Hepatocyte (in vitro differentiated cells): ENCODE measurements around the gene LYPD4. TPM values are rescaled to one million over a fixed set of nuclear protein-coding genes. Genes with fewer than 3 reads are reported as not detected.

ENCODE experiments used
- DNase-seq: peaks from one replicate; pipeline ENCODE4 v3.0.0-alpha.2; 2016; ENCODE audit warnings: low spot score
- H2AFZ ChIP-seq: fragments of 200-600 bp; sonication (generic); 2 replicates; pipeline ENCODE4 v1.6.0; 2016; ENCODE audit warnings: antibody characterized with exemption, mild to moderate bottlenecking
- H3K27ac ChIP-seq: fragments of 200-600 bp; sonication (generic); 2 replicates; pipeline ENCODE4 v1.5.1; 2016; ENCODE audit warnings: mild to moderate bottlenecking
- H3K27me3 ChIP-seq: fragments of 200-600 bp; sonication (generic); 2 replicates; pipeline ENCODE4 v1.6.1; 2016
- H3K36me3 ChIP-seq: fragments of 200-600 bp; sonication (generic); replicated peaks from 2 replicates; pipeline ENCODE4 v1.5.1; 2016; ENCODE audit warnings: low read depth; ENCODE audit not compliant: insufficient read depth
- H3K4me1 ChIP-seq: fragments of 200-600 bp; sonication (generic); 2 replicates; pipeline ENCODE4 v1.5.1; 2016; ENCODE audit warnings: mild to moderate bottlenecking, moderate library complexity; ENCODE audit not compliant: insufficient read depth
- H3K4me2 ChIP-seq: fragments of 200-600 bp; sonication (generic); 2 replicates; pipeline ENCODE4 v1.6.0; 2016
- H3K4me3 ChIP-seq: fragments of 200-600 bp; sonication (generic); 2 replicates; pipeline ENCODE4 v1.5.1; 2016; ENCODE audit warnings: mild to moderate bottlenecking
- H3K79me2 ChIP-seq: fragments of 200-600 bp; sonication (generic); 2 replicates; pipeline ENCODE4 v1.6.0; 2017; ENCODE audit warnings: mild to moderate bottlenecking
- H3K9me2 ChIP-seq: fragments of 200-600 bp; sonication (generic); replicated peaks from 2 replicates; pipeline ENCODE4 v1.6.0; 2017; ENCODE audit warnings: mild to moderate bottlenecking; ENCODE audit not compliant: insufficient read depth
- H3K9me3 ChIP-seq: fragments of 200-600 bp; sonication (generic); 2 replicates; pipeline ENCODE4 v1.5.1; 2016; ENCODE audit warnings: low read depth, mild to moderate bottlenecking
- H4K20me1 ChIP-seq: fragments of 200-600 bp; sonication (generic); 2 replicates; pipeline ENCODE4 v1.6.0; 2016; ENCODE audit warnings: mild to moderate bottlenecking; ENCODE audit not compliant: insufficient read depth, poor library complexity, severe bottlenecking
- CTCF ChIP-seq: fragments of 200-600 bp; sonication (generic); IDR thresholded peaks from 2 replicates; pipeline ENCODE4 v1.5.1; 2016; ENCODE audit warnings: antibody characterized with exemption, mild to moderate bottlenecking; ENCODE audit not compliant: poor library complexity
- EZH2 ChIP-seq: fragments of 200-600 bp; sonication (generic); IDR thresholded peaks from 2 replicates; pipeline ENCODE4 v1.6.1; 2016; ENCODE audit warnings: antibody characterized with exemption, mild to moderate bottlenecking, borderline replicate concordance
- EZH2phosphoT487 ChIP-seq: fragments of 200-600 bp; sonication (generic); IDR thresholded peaks from one replicate; pipeline ENCODE4 v1.6.1; 2018; ENCODE audit warnings: antibody characterized with exemption, mild to moderate bottlenecking, low read depth, moderate library complexity; ENCODE audit not compliant: unreplicated experiment, severe bottlenecking
- WGBS: methylation state at CpG from one replicate; pipeline ENCODE4 v1.1.6; 2016; ENCODE audit warnings: low lambda C conversion rate; ENCODE audit errors: missing lambda C conversion rate; 5-methylcytosine and 5-hydroxymethylcytosine counted together
- polyA plus RNA-seq: library from polyadenylated mRNA; unstranded; fragments of >200 nt; fragmentation: Nextera tagmentation; extraction: Ambion mirVana; gene quantifications from 2 replicates; pipeline ENCODE4 v1.2.1, GENCODE V29; 2016
- total RNA-seq: library from RNA; depleted of rRNA; stranded (reverse); fragments of >200 nt; gene quantifications from 2 replicates; pipeline ENCODE4 v1.2.3, GENCODE V29; 2014

LYPD4 gene
- total and polyA plus RNA-seq, 2 experiments from 2014 or later = not detected

- Histone ChIP-seq H3K9me3 (no peaks in the 10 kb centered on the region), H3K79me2 (peaks cover 27% of the 10 kb centered on the region), H3K27me3 (no peaks in the 10 kb centered on the region), H3K27ac (peak overlapping the region; percentile 85), H3K9me2 (no peaks in the 10 kb centered on the region), H3K4me3 (no peak overlapping the region), H4K20me1 (no peaks in the 10 kb centered on the region), H3K36me3 (no peaks in the 10 kb centered on the region), H2AFZ (no peak overlapping the region), H3K4me1 (peaks cover 13% of the 10 kb centered on the region), H3K4me2 (peak overlapping the region; percentile 51)
- WGBS = 42% methylated on average over 16 of the region's 17 CpGs
- TF ChIP-seq EZH2 = no peak
- peak; percentile 37 for TF ChIP-seq CTCF
- no peak for TF ChIP-seq EZH2phosphoT487
- peak; percentile 87 for DNase-seq
Observed at GRCh38 chr19:41887711-41888382, 43.4 kb upstream of the LYPD4 start.

- no peaks in the 10 kb centered on the region for H4K20me1 ChIP-seq
- no peaks in the 10 kb centered on the region for H3K27me3 ChIP-seq
- H3K79me2 ChIP-seq = peaks cover 27% of the 10 kb centered on the region
- H3K9me2 ChIP-seq = no peaks in the 10 kb centered on the region
- peak overlapping the region; percentile 85 for H3K27ac ChIP-seq
- peak overlapping the region; percentile 51 for H3K4me2 ChIP-seq
- TF ChIP-seq CTCF (no peak), EZH2 (no peak), EZH2phosphoT487 (no peak)
- no peak for DNase-seq
- WGBS = 84% methylated on average over 12 of the region's 13 CpGs
- peaks cover 13% of the 10 kb centered on the region for H3K4me1 ChIP-seq
- no peak overlapping the region for H2AFZ ChIP-seq
- H3K9me3 ChIP-seq = no peaks in the 10 kb centered on the region
- no peaks in the 10 kb centered on the region for H3K36me3 ChIP-seq
- no peak overlapping the region for H3K4me3 ChIP-seq
Observed at GRCh38 chr19:41886761-41887710, 42.6 kb upstream of the LYPD4 start.

- TF ChIP-seq EZH2 (no peak), CTCF (no peak)
- under 1% methylated on average over 65 of the region's 66 CpGs for WGBS
- Histone ChIP-seq H3K27me3 (no peaks in the 10 kb centered on the region), H3K36me3 (no peaks in the 10 kb centered on the region), H3K9me2 (no peaks in the 10 kb centered on the region), H2AFZ (peak overlapping the region; percentile 73), H3K4me1 (peaks cover 13% of the 10 kb centered on the region), H3K79me2 (peaks cover 27% of the 10 kb centered on the region), H3K4me3 (peak overlapping the region; percentile 59), H3K9me3 (no peaks in the 10 kb centered on the region), H3K27ac (peak overlapping the region; percentile 40), H3K4me2 (peak overlapping the region; percentile 95), H4K20me1 (no peaks in the 10 kb centered on the region)
- peak; percentile 98 for DNase-seq
Observed at GRCh38 chr19:41883821-41884733, 39.6 kb upstream of the LYPD4 start.
